Parietal lobe (tissue), 2 donors: ENCODE measurements around the gene RANGAP1. TPM values are rescaled to one million over a fixed set of nuclear protein-coding genes. Genes with fewer than 3 reads are reported as not detected.

Experiments used
- small RNA-seq: library from RNA; depleted of rRNA; stranded (forward); fragments of <200 nt; gene quantifications from one replicate; pipeline ENCODE3, GENCODE V24; 2014; ENCODE audit warnings: low replicate concordance
- total RNA-seq: library from RNA; depleted of rRNA; stranded (reverse); fragments of >200 nt; gene quantifications from one replicate; pipeline ENCODE4 v1.2.3, GENCODE V29; 2014

RANGAP1 gene, protein sequence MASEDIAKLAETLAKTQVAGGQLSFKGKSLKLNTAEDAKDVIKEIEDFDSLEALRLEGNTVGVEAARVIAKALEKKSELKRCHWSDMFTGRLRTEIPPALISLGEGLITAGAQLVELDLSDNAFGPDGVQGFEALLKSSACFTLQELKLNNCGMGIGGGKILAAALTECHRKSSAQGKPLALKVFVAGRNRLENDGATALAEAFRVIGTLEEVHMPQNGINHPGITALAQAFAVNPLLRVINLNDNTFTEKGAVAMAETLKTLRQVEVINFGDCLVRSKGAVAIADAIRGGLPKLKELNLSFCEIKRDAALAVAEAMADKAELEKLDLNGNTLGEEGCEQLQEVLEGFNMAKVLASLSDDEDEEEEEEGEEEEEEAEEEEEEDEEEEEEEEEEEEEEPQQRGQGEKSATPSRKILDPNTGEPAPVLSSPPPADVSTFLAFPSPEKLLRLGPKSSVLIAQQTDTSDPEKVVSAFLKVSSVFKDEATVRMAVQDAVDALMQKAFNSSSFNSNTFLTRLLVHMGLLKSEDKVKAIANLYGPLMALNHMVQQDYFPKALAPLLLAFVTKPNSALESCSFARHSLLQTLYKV
- 41.9 TPM for total RNA-seq

DNA sequence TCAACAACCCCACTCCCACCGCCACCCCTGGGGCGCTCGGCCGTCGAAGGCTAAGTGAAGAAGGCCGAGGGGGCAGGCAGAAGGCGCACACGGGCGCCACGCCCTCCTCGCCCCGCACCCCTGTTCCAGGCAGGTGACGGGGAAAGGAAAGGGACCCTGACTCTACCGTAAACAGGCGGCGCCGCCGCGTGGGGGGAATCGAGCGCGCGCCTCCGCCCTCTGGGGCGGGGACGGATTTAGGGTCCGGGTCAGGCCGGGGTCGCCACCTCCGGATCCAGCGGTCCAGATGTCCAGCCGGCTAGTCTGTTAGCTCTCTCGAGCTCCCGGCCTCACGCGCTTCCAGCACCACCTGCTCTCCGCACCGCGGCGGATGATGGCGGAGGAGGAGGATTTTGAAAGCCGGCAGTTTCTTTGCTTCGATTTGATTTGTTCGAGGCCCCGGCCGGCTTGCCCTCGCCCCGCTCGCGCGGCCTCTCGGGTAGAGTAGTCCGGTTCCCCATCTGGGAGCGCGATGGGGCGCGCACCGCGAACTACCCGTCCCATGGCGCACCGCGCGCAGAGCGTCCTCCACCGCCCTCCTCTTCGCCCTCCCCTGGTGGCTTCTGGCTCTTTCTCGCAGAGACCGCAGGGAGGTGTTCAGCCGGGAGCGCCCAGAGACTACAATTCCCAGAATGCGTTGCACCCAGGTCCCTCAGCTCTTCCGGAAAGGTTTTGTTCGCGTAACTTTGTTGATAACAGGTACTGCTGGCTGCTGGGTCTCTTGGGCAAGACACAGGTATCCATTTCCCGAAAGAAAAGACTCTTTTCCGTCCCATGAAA lies at the start of gene RANGAP1:
RANGAP1 (minus strand) TSS at position 368 of the 819 bp plus-strand sequence. CDS start 5,143 bp downstream, outside the sequence.

DNA sequence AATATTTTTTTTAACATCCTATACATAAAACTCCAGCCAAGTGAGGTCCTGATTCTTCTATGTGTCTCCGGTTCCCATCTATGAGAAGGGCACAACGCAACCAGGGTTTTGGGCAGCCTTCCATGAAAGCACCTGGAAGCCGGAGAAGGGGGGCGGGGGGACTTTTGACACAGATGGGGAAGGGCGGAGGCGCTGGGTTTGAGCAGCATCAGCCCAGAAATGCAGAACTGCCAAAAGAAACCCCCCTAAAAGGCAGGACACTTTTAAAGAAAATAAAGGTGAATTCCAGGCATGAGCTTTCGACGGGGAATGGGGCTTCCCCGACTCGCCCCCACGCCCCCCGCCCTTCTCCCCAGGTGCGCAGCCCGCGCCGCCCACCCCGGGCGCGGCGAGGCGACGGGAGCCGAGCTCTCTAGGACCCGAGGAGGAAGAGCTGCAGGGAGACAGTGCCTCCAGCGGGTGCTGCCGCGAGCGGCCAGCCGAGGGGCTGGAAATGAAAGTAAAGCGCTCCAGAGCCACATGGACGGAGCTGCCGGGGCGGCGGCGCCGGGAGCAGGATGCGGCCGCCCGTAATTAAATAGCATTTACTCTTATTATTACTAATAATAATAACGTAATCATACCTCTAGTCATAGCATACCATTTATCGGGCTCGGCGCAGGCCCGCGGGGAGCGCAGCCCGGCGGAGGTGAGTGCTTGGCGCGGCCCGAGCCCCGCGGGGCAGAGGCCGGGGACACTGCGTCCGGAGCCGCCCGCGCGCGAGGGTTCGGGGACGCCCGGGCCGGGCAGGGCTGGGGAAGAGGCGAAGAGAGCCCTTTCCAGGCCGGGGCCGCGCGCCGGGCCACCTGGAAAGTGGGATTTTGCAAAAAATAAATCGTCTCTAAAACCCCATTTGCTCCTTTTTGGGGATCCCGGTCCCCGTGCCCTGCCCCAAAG lies 15.4 kb upstream of the RANGAP1 start, which contains the start of gene ZC3H7B:
ZC3H7B (plus strand) TSS at position 441 of the 936 bp plus-strand sequence. CDS start 19,136 bp downstream, outside the sequence.

GRCh38 chr22:41240377-41241132 lies 45.4 kb downstream of the RANGAP1 start, which contains the start of gene CHADL:
Gene CHADL (minus strand): TSS chr22:41240931. CDS start chr22:41240881, 50 bp downstream.

DNA sequence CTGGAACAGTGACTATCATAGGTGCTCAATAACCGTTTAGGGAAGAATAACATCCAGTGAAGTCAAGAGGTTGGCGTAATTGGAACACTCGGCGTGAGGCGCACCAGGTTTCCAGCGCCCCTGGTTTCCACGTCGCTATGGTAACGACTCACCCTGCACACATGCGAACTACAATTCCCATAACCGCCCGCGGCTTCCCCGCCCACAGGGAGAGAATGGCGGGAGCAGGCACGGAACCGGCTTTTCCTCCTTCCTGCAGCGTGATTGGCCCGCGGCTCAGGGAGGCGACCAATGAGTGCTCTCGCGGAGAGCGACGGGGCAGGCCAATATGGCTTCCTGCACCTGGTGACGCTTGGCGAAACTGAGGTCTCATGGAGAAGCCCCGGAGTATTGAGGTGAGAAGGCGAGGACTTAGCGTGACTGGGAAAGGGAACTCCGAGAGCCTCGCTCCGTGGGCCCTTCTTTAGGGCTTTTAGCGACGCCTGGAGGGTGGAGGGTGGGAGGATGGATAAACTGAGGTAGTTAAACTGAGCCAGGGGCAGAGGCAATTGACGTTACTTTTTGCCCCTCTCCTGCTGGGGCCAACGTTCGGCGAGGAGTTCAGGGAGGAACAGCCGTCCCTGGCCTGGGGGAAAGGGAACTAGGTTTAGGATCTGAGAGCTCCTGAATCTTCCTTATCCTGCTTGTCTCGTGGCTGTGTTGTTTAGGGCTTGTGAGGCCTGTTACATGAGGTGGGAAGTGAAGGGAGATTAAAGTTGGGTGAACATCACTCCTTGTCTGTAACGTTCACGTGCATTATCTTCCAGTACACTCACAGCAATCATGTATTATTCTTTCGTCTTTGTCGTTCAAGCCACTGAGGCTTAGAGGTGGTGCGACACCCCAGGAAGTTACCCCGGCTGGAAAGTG lies 80.7 kb downstream of the RANGAP1 start, which contains the start of gene L3MBTL2:
L3MBTL2 (plus strand) TSS at position 321 of the 909 bp plus-strand sequence; CDS start at position 372, 51 bp downstream.

Small RNAs within 50 kb of the gene (small RNA-seq; reads per million reads assigned to genes)
- gene MIR6889 = not detected

Other genes starting within 250 kb of the RANGAP1 start
- gene EP300, start 193.6 kb downstream of the RANGAP1 start, total RNA-seq = 164 TPM
- 26.3 TPM for gene L3MBTL2, start 80.9 kb downstream of the RANGAP1 start, total RNA-seq
- 3.4 TPM for gene CHADL, start 45.3 kb downstream of the RANGAP1 start, total RNA-seq
- gene ZC3H7B, start 15.3 kb upstream of the RANGAP1 start, total RNA-seq = 61.7 TPM
- gene TEF, start 95.8 kb upstream of the RANGAP1 start, total RNA-seq = 7.8 TPM
- gene TOB2, start 160.6 kb upstream of the RANGAP1 start, total RNA-seq = 19.1 TPM
- 34.4 TPM for gene PHF5A, start 182.5 kb upstream of the RANGAP1 start, total RNA-seq
- 78.6 TPM for gene ACO2, start 182.9 kb upstream of the RANGAP1 start, total RNA-seq